GM12875 (cell line): Measurements from ENCODE around the gene RPS5.
"Not testable (repeated sequence)": the region's sequence is repeated elsewhere in the genome, so short reads cannot be mapped to it uniquely, and the experiment has no call there.

Source experiments
- H3K4me3 ChIP-seq: one replicate; pipeline ENCODE4 v1.5.1; 2011; ENCODE audit warnings: low read depth, low read length, control low read depth
- TF ChIP-seq, protein P1 (sequence below): IDR thresholded peaks from 2 replicates; pipeline ENCODE4 v1.5.1; 2011; ENCODE audit warnings: low read depth, mild to moderate bottlenecking, control low read depth, inconsistent platforms, low read length, moderate library complexity, borderline replicate concordance; ENCODE audit not compliant: insufficient read depth

Gene RPS5

GRCh38 chr19:58398545-58398944 is 11.5 kb downstream of the RPS5 start:
- TF ChIP-seq, protein P1, sequence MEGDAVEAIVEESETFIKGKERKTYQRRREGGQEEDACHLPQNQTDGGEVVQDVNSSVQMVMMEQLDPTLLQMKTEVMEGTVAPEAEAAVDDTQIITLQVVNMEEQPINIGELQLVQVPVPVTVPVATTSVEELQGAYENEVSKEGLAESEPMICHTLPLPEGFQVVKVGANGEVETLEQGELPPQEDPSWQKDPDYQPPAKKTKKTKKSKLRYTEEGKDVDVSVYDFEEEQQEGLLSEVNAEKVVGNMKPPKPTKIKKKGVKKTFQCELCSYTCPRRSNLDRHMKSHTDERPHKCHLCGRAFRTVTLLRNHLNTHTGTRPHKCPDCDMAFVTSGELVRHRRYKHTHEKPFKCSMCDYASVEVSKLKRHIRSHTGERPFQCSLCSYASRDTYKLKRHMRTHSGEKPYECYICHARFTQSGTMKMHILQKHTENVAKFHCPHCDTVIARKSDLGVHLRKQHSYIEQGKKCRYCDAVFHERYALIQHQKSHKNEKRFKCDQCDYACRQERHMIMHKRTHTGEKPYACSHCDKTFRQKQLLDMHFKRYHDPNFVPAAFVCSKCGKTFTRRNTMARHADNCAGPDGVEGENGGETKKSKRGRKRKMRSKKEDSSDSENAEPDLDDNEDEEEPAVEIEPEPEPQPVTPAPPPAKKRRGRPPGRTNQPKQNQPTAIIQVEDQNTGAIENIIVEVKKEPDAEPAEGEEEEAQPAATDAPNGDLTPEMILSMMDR = no peak
- H3K4me3 ChIP-seq = no peak overlapping the region

DNA sequence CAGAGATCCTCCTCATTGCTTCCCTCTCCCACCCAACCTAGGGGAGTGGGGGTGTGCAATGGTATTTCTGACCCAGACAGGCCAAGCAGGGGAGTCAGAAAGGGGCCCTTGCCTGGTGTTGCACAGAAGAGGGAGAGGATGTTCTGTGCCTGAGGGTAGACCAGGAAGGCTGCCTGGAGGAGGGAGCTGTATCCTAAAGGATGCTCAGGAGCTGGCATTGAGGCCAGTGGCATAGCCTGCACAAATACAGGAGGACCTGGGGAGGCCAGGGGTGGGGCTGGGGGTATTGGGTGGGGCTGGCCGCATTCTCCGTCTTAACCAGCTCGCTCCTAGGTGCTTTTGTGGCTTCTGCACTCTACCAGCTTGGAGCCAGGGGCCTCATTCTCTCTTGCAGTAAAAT is 12.8 kb downstream of the RPS5 start:
- TF ChIP-seq, protein P1 = no peak
- H3K4me3 ChIP-seq = no peak overlapping the region

DNA sequence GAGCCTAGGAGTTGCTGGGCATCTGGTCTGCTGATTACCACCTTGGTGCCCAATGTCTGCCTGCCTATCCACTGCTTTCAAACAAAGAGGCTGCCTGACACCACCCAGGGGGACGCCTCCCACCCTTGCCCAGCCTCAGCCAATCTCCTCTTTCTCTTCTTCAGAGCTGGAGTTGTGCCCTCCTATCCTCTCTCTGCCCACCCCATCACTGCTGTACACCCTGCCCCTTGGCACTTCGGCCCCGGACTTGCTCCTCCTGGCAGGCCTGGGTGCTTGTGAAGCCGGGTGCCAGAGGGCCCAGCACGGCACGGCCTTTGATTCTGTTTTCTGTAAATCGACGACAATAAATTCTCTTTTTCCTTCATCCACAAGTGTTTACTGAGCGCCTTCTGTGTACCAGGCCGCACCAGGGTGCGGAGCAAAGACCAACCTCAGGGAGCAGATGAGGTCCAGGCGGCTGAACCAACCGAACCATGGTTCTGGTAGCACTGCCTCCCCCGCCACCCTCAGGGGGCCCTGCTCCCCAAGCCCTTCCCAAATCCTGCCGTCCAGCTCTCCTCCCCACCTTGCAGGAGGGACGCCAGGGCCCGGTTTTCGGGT is 13.3 kb downstream of the RPS5 start:
- TF ChIP-seq, protein P1 = no peak
- H3K4me3 ChIP-seq = peak overlapping the region; percentile 56

DNA sequence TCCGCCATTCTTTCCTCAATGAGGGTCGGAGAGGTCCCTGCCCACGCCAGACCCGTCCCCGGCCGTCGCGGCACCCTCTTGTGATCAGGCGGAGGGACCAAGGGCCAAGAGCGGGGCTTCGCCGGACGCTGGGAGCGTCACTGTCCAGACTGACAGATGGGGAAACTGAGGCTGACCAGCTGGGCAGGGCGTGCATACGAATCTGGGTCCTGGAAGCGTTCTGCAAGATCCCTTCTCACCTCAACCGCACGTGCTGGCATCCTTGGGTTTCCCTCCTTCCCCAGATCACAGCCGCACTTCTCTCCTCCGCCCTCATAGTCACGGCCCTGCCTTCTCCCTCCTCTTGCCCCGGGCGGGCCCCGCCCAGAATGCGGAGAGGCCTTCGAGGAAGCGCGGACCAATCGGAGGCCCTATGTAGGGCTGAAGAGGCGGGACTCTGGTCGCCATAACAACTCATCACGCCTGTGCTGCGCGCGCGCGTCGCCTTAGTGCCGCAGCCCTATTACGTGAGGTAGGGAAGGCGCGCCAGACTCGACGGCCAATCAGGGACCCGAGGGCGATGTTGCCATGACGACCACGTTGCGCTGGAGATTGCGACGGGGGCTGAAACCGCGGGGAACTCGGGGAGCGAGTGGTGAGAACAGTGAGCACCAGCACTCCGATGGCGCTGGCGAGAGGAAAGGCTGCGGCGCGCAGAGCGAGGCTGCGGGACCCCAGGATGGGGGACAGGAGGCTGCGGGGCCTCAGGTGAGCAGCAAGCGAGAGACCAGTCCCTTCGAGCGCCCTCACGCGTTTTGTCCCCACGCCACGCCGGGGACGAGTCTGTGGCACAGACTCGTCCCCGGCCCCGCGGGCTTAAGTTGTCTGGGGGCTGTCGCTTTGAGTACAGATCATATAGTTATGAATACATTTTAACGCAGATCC is 14.1 kb downstream of the RPS5 start:
- TF ChIP-seq, protein P1 = no peak
- H3K4me3 ChIP-seq = peak overlapping the region; percentile 81

- TF ChIP-seq, protein P1 = no peak
- peak overlapping the region; percentile 81 for H3K4me3 ChIP-seq
Measured at GRCh38 chr19:58401840-58402421, 14.9 kb downstream of the RPS5 start.

GRCh38 chr19:58403920-58404478 is 16.9 kb downstream of the RPS5 start:
- H3K4me3 ChIP-seq = not testable (repeated sequence)

DNA sequence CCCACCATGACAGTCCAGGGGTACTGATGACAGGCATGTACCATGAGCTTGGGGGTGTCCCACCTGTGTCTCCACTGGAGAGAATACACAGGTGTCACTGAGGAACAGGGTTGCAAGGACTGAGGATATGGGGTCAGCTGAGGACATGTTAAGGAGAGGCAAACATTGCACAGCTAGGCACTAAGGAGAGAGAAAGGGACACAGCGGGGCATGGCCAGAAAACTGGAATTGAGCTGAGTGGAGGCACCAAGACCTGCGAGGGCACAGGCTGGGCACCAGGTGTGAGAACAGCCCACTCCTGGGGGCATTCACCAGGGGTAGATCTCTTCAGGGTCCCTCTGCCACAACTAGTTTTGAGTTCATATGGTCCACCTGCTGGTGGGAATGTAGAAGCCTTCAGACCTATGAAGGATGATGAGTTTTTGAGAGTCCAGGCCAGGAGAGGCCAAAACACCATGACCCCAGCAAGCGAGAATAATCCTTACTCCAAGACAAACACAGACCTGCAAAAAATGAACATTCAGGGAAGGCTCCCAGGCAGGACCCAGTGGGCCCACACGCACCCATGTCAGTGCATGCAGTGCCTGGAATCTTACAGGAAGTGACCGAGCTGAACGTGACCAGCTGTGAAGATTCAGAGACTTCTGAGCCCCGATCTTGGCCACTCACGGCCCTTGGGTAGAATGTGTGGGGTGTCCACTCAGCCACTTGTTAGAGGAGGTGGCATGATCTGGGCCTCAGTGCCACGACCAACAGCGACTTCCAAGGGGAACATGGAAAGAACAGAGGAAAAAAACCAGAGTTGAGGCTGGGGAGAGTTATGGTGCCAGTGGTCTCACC is 20.0 kb downstream of the RPS5 start:
- TF ChIP-seq, protein P1 = peak; percentile 19; the same call in 1 of the 2 replicates
- H3K4me3 ChIP-seq = peak overlapping the region; percentile 100
